GM19372 (cell line): ENCODE results near the gene OSBPL9.
"Not testable (repeated sequence)": the region's sequence is repeated elsewhere in the genome, so short reads cannot be mapped to it uniquely, and the experiment has no call there.

Experiments used
- ATAC-seq: cut with Tn5 transposase; IDR thresholded peaks from one replicate; pipeline ENCODE4 v1.9.1; 2021; ENCODE audit warnings: mild to moderate bottlenecking, low read depth, moderate library complexity; ENCODE audit not compliant: unreplicated experiment

OSBPL9 gene

DNA sequence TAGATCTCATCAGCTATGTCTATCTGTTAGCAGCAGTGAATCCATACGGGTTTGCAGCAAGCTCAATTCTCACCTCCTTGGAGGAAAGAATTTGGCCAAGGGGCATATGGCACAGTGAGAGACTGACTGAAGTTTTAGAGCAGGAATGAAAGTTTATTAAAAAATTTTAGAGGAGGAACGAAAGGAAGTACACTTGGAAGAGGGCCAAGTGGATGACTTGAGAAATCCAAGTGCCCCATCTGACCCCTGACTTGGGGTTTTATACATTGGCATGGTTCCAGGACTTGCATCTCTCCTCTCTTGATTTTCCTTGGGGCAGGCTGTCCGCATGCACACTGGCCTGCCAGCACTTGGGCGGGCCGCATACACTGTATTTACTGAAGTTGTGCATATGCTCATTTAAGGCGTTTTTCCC is 9.2 kb upstream of the OSBPL9 start:
- ATAC-seq = no peak

GRCh38 chr1:51610104-51610503 is 6.8 kb upstream of the OSBPL9 start:
- ATAC-seq = not testable (repeated sequence)

DNA sequence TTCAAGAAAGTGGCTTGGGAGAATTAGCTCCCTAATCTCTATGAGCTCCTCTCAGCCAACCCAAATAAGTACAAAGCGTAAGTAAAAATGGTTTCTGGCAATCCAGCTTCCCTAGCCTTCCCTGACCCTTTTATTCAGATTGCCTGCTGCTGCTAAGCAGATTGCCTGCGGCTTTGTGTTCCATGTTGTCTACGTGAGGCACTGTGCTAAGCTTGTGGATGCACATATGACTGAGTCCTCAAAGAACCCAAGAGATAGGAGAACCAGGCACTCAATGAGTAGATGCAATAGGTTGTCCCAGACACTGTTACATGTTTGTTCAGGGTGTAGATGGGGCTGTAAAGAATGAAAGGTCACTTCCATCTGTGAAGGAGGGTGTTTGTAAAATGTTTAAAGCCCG is 6.3 kb upstream of the OSBPL9 start:
- no peak for ATAC-seq

- no peak for ATAC-seq
Observed at GRCh38 chr1:51612447-51612961, 4.4 kb upstream of the OSBPL9 start.

GRCh38 chr1:51615780-51616291 is 1.1 kb upstream of the OSBPL9 start:
- ATAC-seq = no peak

DNA sequence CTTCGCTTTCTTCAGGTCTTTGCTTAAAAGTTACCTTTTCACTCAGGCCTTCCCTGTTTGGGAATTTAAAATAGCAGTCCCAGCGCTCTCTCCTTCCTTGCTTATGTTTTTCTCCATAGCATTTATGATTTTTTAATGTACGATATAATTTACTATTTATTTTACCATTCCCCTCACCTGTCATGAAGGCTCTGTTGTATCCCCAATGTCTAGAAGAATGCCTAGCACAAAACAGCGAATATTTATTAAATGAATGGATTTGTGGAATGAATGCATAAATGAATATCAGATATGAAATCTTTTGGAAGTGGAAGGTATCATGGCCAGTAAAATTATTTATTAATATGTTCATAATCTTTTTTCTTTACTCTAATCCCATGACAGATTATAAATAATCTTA is 402 bp upstream of the OSBPL9 start:
- no peak for ATAC-seq

DNA sequence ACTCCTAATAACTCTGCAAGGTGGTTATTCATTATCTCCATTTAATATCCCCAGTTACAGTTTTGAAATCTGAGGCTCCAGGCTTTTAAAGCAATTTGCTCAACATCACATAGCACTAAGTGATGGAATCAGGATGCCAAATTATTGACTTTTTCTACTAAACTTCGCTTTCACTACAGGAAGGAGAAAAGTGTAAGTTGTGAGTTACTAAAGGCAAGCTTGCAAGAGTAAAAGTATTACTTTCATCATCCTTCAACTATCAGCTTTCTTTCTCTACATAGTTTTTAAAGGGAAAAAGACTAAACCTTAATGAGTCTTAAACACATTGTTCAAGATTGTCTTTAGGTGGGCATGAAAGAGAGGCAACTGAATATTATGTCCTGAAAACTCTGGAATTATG is 1.8 kb downstream of the OSBPL9 start:
- ATAC-seq = no peak

GRCh38 chr1:51620470-51620869 is 3.6 kb downstream of the OSBPL9 start:
- no peak for ATAC-seq

DNA sequence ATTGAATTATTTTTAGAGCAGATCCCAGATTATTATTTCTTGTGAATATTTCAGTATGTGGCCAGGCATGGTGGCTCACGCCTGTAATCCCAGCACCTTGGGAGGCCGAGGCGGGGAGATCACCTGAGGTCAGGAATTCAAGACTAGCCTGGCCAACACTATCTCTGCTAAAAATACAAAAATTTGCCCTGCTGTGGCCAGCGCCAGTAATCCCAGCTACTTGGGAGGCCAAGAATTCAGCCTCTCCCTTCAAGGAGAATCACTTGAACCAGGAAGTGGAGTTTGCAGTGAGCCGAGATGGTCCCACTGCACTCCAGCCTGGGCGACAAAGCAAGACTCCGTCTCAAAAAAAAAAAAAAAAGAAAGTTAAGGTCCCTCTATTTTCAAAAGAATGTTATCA is 4.3 kb downstream of the OSBPL9 start:
- no peak for ATAC-seq

- no peak for ATAC-seq
Observed at GRCh38 chr1:51621841-51622454, 5.1 kb downstream of the OSBPL9 start.

DNA sequence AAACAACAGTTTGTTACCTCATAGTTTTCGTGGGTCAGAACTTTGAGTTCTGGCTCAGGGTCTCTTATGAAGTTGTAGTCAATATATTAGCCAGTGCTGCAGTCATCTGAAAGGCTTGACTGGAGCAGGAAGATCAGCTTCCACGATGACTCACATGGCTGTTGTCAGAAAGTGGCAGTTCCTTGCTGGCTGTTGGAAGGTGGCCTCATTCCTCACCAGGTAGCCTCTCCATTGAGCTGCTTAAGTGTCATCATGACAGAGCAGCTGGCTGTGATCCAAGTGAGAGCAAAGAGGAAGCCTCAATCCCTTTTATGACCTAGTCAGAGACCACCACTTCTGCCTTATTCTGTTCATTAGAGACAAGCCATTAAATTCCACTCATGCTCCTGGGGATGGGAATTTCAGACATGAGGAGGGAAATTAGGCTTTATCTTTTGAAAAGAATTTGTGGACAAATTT is 5.6 kb downstream of the OSBPL9 start:
- no peak for ATAC-seq

DNA sequence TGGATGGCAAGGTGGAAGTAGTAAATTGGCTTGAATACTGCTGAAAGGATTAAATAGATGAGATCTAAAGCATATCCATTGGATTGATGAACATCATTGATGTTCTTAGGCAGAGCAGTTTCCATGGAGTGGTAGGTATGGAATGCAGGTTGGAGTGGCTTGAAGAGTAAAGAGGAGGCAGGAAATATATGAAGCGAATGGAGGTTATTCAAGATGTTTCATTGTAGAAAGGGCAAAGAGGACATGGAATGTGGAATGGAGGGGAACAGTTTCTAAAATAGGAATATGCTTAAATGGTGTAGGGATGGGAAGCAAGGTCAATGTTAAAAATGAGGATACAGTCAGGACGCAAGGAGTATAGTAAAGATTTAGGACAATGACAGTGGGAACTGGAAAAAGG is 6.1 kb downstream of the OSBPL9 start:
- ATAC-seq = no peak

GRCh38 chr1:51623450-51623849 is 6.6 kb downstream of the OSBPL9 start:
- ATAC-seq = no peak

DNA sequence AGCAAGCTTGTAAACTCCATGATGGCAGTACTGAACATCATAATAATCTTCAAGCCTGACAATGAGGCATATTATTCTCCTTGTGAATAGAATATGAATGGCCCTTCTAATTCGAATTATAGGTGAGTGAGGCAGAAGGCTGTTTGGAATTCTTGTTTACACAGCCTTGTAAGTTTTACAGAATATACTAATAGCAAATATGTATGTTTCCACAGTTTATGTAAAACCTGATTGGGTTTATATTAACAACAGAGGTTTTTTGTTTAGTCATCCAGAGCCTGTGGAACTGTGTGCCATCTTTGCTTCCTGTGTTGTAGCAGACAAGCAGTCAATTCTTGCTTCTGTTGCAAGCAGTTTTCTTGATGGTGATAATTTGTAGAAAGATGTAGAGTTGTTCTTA is 8.0 kb downstream of the OSBPL9 start:
- no peak for ATAC-seq

GRCh38 chr1:51627672-51628071 is 10.8 kb downstream of the OSBPL9 start:
- ATAC-seq = no peak

DNA sequence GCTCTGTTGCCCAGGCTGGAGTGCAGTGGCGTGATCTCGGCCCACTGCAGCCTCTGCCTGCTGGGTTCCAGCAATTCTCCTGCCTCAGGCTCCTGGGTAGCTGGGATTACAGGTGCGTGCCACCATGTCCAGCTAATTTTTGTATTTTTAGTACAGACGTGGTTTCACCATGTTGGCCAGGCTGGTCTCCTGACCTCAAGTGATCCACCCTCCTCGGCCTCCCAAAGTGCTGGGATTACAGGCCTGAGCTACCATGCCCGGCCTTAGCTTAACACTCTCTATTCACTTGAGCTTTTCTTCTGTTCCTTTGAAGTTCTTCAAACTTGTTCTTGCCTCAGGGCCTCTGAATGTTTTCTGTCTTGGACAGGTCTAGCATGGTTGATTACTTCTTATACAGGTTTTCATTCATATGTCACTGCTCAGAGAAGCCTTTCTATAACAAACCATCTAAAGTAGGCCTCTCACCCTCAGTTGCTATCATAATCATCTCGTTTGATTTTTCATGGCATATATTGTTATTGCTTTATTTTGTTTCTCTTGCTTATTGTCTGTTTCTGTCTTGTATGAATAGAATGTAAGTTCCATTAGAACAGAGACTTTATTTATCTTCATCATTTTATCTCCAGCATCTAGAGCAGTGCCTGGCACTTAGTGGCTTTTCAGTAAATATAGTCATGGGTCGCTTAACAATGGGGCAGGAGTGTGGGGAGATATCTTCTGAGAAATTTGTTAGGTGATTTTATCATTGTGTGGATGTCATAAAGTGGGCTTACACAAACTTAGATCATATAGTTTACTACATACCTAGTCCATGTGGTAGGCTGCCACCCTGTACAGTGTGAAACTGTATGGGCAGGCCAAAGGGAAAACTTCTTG is 12.1 kb downstream of the OSBPL9 start:
- no peak for ATAC-seq

DNA sequence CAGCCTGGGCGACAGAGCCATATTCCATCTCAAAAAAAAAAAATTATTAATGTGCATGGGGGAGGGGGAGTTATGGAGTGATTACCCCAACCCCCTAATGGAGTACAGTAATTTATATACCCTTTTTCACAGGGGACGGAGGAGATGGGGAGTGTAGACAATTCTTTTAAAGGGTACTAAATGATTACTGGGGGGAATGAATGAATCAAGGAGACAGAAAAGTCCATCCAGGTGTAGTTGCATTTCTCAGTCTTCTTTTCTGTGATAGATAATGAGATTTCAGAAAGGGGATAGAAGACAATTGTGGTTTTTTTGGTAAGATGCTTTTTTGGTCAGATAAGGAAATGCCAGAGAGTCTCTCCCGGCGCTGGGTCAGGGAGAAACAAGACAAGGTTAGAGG is 13.0 kb downstream of the OSBPL9 start:
- ATAC-seq = no peak

DNA sequence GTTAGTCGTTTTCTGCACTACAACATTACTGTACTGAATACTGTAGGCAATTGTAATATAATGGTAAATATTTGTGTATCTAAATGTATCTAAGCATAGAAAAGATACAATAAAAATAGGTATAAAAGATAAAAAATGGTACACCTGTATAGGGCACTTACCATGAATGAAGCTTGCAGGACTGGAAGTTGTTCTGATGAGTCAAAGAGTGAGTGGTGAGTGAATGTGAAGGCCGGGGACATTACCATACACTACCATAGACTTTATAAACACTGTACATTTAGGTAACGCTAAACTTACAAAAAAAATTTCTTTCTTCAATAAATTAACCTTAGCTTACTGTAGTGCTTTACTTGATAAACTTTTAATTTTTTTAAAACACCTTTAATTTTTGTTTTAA is 13.5 kb downstream of the OSBPL9 start:
- no peak for ATAC-seq

GRCh38 chr1:51630922-51631321 is 14.0 kb downstream of the OSBPL9 start:
- no peak for ATAC-seq

DNA sequence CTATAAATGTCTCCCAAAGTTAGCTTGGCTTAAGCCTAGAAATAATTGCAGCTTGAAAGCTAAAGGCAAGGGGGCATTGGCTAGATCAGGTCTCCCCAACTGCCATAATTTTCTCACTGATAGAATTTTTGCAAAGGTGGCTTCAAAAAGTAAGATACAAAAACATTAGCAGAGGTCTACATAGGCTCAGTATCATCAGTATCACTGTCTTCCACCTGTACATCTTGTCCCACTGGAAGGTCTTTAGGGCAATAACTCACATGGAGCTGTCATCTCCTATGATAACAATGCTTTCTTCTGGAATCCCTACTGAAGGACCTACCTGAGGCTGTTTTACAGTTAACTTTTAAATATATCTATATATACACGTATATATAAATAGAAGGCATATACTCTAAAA is 14.9 kb downstream of the OSBPL9 start:
- no peak for ATAC-seq

DNA sequence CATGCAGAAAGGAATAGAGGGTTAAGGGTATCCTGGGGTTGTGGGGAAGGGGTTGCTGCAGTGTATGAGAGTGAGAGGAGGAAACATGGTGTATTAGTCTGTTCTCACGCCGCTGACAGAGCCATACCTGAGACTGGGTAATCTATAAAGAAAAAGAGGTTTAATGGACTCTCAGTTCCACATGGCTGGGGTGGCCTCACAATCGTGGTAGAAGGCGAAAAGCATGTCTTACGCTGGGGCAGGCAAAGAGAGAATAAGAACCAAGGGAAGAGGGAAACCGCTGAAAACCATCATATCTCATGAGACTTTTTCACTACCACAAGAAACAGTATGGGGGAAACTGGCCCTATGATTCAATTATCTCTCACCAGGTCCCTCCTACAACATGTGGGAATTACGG is 17.7 kb downstream of the OSBPL9 start:
- ATAC-seq = no peak

DNA sequence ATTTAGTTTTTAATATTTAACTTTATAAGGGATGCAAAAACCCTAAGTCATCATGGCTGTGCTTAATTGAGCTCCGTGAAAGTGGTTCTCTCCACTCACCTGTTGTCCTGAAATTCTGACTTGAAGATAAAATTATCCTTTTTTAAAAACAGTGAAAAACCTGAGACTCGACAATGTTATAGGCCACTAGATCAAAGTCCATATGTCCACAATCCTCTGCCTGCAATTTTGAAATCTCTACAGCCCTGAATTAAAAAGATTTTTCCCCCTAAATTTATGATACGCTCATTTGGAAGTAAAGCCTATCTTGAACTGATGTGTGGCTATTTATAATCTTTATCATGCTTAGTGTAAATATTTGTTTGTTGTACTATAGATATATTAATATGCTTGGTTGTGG is 18.7 kb downstream of the OSBPL9 start:
- no peak for ATAC-seq
